Stimulated activated CD8-positive, alpha-beta memory T cell treated with anti-CD3 and anti-CD28 coated beads, Interleukin-12 subunit alpha, Interleukin-12 subunit beta, amount 100 ng/mL, for 4 hours (primary cell): ENCODE measurements around the gene ELN.
"Not testable (repeated sequence)": the region's sequence is repeated elsewhere in the genome, so short reads cannot be mapped to it uniquely, and the experiment has no call there.

Source experiments
- DNase-seq: peaks from one replicate; pipeline ENCODE4 v3.0.0-alpha.2; 2020; ENCODE audit warnings: low read depth

The ELN gene

GRCh38 chr7:74000489-74001149, 27.4 kb upstream of the ELN start:
- no peak for DNase-seq

DNA sequence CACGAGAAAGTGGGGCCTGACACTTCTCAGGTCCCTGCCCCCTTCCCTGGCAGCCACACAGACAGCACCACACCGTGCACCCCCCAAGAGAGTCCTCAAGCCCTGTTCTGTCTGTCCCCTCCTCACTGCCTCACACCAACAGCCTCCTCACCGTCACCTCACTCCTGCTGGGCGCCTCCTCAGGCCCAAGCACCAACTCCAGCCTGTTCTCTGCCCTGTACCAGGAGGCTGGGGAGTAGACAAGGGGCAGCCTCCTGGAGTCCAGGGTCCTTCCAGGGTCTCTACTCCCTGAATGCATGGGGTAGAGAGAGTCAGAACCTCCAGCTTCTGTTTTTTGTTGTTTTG, 26.9 kb upstream of the ELN start:
- DNase-seq: no peak

GRCh38 chr7:74002474-74003017, 25.4 kb upstream of the ELN start:
- peak; percentile 5 for DNase-seq

- no peak for DNase-seq
Measured at GRCh38 chr7:74003621-74004020, 24.4 kb upstream of the ELN start.

DNA sequence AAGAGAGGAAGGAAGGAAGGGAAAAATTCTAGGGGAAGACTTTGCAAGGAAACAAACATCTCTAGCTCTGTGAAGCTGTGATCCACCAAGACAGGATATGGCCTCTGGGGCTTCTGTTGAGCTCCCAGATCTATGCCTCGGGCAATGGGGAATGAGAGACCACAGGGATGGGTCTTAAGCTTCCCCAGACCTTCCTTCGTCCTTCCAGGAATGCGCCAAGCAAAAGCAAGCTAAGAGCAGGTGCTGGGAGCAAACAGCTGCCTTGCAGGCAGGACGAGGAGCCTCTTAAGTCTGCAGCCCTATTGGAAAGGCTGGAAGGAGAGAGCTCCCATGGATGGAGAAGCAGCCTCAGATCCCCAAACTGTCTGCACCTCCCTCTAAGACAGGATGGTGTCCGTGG, 21.9 kb upstream of the ELN start:
- DNase-seq: no peak

GRCh38 chr7:74006451-74007241, 21.3 kb upstream of the ELN start:
- no peak for DNase-seq

GRCh38 chr7:74007242-74007567, 20.8 kb upstream of the ELN start:
- DNase-seq: no peak

- no peak for DNase-seq
Measured at GRCh38 chr7:74008687-74009086, 19.3 kb upstream of the ELN start.

GRCh38 chr7:74009719-74010118, 18.3 kb upstream of the ELN start:
- no peak for DNase-seq

- no peak for DNase-seq
Measured at GRCh38 chr7:74010407-74010806, 17.6 kb upstream of the ELN start.

- DNase-seq: not testable (repeated sequence)
Measured at GRCh38 chr7:74011421-74011820, 16.6 kb upstream of the ELN start.

DNA sequence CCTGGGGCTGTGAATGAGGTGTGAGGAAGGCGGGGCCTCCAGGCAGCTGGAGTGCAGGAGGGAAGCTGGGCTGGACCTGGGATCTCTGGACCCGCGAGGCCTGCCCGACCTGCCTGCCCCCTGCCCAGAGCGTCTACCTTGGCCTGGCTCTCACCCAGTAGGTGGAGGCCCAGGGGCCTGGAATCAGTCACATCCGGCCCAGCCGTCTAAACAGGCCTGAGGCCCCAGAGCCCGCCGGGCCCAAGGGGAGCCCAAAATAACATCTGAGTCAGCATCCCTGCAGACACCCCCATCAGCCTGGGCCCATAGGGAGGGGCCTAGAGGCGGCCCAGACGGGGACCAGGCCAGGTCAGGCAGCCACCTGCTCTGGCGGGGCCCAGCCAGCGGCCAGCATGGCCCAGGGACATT, 15.1 kb upstream of the ELN start:
- no peak for DNase-seq

DNA sequence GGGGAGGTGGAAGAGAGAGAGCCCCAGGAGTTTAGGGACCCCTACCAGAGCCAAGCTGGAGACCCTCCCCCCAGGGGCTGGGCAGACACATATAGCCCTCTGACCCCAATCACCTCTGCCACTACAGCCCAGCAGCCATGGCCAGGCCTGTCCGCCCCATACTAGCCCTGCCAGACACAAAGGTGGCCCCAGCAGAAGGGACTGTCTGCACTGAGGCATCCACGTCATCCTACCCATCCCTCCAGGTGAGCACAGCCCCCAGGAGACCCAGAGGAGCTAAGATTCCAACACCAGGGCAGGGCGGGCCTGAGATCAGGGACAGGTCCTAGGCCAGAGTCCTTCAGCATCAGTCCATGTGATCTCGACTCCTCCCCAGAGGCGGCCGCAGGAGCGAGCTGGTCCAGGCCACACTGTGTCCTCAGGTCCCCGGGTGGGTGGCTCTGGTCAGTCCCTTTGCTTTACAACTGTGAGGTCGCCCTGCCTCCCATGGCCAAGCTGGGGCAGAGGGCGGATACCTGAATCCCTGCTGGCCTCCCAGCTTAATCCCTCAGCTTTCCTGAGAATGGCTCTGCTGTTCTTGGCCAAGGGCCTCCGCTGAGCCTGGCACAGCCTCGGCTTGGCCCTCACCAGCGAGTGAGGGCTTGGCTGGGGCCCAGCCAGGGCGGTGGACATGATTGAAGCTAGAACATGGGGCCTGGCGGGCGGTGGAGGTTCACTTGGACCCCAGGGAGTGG, 14.3 kb upstream of the ELN start:
- no peak for DNase-seq

- DNase-seq: no peak
Measured at GRCh38 chr7:74014931-74015330, 13.0 kb upstream of the ELN start.

GRCh38 chr7:74015670-74016069, 12.3 kb upstream of the ELN start:
- no peak for DNase-seq

DNA sequence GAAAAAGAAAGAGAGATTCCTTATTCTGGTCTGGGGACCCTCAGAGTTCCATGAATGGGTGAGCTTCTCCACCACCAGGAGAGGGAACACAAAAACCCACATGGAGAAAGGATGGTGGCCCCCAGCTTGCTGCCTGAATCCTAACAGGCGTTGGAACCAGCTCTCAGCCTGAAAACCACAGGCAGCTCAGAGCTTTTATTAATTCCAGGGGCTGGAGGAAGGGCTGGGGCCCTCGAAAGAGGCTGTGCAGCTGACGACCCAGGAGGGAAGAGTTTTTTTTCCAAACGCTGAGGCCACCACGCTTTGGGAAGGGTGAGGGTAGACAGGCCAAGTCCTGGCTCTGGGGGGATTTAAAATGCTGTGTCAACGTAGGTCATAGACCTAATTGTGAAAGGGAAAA, 10.8 kb upstream of the ELN start:
- no peak for DNase-seq

DNA sequence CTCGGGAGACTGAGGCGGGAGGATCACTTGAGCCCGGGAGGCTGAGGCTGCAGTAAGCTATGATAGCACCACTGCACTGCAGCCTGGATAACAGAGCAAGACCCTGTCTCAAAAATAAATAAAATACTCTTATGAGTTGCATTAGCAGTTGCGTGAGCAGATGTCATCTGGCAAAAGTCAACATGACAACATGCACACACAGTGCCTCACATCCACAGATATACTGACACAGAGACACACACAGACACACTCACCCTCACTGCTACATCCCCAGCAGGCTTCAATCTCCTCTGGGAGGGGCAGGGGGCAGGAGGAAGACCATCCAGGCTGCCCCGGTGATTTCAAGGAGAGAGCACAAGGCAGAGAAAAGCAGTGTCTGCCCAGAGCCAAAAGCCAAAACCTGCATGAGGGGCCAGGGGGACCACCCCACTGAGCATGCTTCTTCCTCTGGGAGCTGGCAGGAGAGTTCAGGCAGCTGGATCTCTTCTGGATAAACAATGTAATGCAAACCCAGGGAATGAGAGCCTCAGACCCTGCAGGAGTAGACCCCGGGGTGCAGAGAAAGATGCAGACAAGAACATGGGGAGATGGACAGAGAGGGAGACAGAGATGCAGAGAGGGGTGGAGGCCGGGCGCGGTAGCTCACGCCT, 9.6 kb upstream of the ELN start:
- DNase-seq: no peak

GRCh38 chr7:74019149-74019548, 8.8 kb upstream of the ELN start:
- DNase-seq: no peak

GRCh38 chr7:74020390-74020789, 7.6 kb upstream of the ELN start:
- DNase-seq: no peak

DNA sequence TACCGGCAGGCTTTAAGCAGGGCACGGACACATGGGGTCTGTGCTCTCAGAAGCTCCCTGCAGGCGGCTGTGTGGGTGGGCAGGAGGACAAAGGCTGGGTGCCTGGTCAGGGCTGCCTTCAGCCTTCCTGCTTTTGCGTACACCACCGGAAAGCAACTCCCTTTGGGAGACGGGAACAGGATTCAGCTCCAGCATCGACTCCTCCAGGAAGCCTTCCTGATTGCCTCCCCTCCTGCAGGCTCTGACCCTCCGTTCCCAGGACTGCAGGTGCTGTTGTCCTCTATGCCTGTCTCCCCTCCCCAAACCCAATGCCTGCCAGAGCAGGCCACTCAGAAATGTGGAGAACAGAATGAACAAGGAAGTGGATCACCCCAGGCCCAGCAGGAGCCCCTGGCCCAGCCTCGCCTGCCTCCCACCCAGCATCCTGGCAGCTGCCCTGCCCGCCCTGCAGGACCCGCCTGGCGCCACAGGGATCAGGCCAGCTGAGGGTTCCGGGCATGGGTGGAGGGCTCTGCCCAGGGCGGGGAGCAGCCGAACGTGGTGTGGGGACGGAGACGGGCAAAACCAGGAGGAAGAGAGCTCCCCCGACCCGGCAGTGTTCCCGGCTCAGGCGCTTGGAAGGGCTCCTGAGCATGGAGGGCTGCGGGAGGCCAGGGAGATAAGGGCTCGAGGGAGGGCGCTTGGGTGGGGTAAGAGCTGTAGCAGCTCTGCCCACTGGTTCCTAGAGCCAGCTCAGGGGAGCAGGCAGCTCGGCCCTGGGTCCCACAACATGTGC, 6.2 kb upstream of the ELN start:
- DNase-seq: no peak

DNA sequence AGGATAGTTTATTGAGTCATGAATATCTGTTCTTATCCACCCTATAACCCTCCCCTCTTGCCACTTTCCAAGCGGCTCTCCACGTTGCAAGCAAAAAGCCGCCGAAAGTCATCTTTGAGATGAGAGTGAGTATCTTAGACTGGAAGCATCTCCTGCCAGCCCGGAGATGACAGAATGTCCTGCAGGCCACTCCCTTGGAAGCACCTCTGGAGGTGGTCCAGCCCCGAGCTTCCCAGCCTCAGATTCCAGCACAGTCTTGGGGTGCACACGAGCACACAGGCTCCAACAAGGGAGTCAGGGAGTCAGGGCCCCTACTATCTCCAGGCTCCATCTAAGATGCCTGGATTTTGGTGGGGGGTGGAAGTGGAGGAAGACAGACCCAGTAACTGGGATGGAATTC, 5.5 kb upstream of the ELN start:
- DNase-seq: no peak

GRCh38 chr7:74023092-74023536, 4.9 kb upstream of the ELN start:
- no peak for DNase-seq
